PC-3 (cell line): ENCODE measurements around the gene MED14.

Experiments
- CTCF ChIP-seq: fragments of 300-600 bp; sonication (generic); conservative IDR thresholded peaks from 2 replicates; pipeline ENCODE4 v1.5.1; 2017; ENCODE audit warnings: antibody characterized with exemption, low read depth, mild to moderate bottlenecking, low read length
- EZH2 ChIP-seq: fragments of 300-600 bp; sonication (generic); IDR thresholded peaks from one replicate; pipeline ENCODE4 v1.6.1; 2017; ENCODE audit warnings: antibody characterized with exemption, mild to moderate bottlenecking, low read length; ENCODE audit not compliant: unreplicated experiment

GRCh38 chrX:40647307-40648197, 87.8 kb downstream of the MED14 start, which contains the start of gene CXorf38:
- TF ChIP-seq CTCF (no peak; the same call in 1 of the 2 replicates), EZH2 (no peak)
